ENCODE results near the gene SLC38A2. TPM values are rescaled to one million over a fixed set of nuclear protein-coding genes. Genes with fewer than 3 reads are reported as not detected.
A peak's percentile ranks its signal among the peaks of the same experiment; 100 is the strongest.

SLC38A2 gene
- 100 to 1,000 TPM; 250 to 424 (median 399) TPM for total RNA-seq

DNA sequence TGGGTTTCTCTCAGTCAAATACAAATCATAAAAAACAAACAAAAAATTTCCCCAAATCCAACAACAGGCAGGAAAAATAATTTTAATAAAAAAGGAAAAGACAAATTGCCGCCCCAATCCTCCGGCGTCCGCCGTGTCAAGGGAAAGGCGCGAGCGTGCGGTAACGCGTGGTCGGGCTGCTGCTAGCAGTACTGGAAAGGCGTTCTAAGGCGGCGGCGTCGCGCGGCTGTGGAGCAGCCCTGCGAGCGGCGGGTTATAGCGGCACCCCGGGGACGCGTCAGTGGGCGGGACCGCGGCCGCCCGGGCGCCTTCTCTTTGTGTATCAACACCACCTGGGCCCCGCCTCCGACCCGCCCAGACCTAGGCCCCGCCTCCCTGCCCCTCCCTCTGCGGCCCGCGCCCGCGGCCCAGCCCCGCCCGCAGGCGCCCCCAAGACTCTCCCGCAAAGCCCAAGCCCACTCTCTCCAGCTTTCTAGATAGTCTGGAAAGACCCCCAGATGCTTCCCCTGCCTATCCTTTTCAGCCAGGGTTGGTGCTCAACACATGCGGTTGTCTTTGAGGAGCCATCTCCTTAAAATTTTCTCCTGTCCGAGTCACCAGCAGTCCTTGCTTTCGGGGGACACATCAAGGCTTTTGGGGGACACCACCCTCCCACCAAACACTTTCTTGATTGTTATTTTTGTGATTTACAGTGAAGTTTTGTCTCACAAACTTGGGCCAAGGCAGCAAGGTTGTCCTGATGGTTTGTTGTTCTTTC is at the start of gene SLC38A2:
Gene SLC38A2 (minus strand): TSS at position 230 of the 757 bp plus-strand sequence. CDS start 1,480 bp downstream, outside the sequence.
- peak; percentile 97 to 99 for DNase-seq (ENCODE audit: low spot score in 2 of 2)
- Histone ChIP-seq H3K27ac (peak within 1 kb of the TSS; percentile 95 to 98), H3K4me3 (peak within 1 kb of the TSS; percentile 89 to 99 (median 97)), H3K36me3 (peaks cover 2% of the 10 kb centered on the region), H3K4me1 (peaks cover 11 to 19% of the 10 kb centered on the region in 2 donors), H3K27me3 (no peaks in the 10 kb centered on the region), H3K9me3 (no peaks in the 10 kb centered on the region)
- TF ChIP-seq POLR2A (IDR thresholded peaks at IDR 0.05) (peak; percentile 99), POLR2AphosphoS5 (IDR thresholded peaks at IDR 0.05) (peak; percentile 100)
- TF ChIP-seq, protein P1, sequence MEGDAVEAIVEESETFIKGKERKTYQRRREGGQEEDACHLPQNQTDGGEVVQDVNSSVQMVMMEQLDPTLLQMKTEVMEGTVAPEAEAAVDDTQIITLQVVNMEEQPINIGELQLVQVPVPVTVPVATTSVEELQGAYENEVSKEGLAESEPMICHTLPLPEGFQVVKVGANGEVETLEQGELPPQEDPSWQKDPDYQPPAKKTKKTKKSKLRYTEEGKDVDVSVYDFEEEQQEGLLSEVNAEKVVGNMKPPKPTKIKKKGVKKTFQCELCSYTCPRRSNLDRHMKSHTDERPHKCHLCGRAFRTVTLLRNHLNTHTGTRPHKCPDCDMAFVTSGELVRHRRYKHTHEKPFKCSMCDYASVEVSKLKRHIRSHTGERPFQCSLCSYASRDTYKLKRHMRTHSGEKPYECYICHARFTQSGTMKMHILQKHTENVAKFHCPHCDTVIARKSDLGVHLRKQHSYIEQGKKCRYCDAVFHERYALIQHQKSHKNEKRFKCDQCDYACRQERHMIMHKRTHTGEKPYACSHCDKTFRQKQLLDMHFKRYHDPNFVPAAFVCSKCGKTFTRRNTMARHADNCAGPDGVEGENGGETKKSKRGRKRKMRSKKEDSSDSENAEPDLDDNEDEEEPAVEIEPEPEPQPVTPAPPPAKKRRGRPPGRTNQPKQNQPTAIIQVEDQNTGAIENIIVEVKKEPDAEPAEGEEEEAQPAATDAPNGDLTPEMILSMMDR (IDR thresholded peaks at IDR 0.05): peak in 2 of 3 donors; percentile 13 to 26
- intact Hi-C loops (cut with DNase I; ENCODE audit: low total_unique reads): no loop called here

DNA sequence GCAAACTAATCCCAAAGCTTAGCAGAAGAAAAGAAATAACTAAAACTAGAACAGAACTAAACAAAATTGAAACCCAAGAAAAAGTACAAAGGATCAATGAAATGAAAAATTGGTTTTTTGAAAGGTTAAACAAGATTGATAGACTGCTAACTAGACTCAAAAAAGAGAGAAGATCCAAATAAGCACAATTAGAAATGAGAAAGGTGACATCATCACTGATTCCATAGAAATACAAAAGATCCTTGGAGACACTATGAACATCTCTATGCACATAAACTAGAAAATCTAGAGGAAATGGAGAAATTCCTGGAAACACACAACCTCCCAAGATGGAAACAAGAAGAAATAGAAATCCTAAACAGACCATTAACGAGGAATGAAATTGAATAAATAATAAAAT is 47.1 kb upstream of the SLC38A2 start:
- H3K4me1 ChIP-seq: no peaks in the 10 kb centered on the region

DNA sequence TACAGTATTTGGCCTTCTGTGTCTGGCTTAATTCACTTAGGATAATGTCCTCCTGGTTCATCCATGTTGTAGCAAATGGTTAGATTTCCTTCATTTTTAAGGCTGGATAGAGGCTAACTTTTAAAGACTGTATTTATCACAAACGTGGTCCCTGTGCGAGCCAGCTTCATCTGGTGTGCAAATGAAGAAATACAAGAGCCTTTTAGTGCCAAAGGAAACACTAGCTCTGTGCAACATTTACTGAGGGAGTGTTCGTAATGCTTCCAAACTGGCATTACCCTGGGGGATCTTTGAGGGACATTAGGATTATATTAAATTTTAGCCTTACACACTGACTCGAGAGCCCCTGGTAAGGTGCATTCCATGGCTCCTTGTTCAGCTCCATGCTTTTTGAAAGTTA is 43.0 kb upstream of the SLC38A2 start:
- Histone ChIP-seq H3K27me3 (no peaks in the 10 kb centered on the region), H3K4me3 (no peak overlapping the region), H3K36me3 (no peaks in the 10 kb centered on the region), H3K4me1 (no peaks in the 10 kb centered on the region), H3K27ac (no peak overlapping the region), H3K9me3 (no peaks in the 10 kb centered on the region)
- TF ChIP-seq POLR2AphosphoS5 (IDR thresholded peaks at IDR 0.05) (no peak), POLR2A (IDR thresholded peaks at IDR 0.05) (no peak)
- TF ChIP-seq, protein P1 (IDR thresholded peaks at IDR 0.05): no peak
- DNase-seq (ENCODE audit: low spot score in 2 of 2): no peak
- intact Hi-C loops (cut with DNase I; ENCODE audit: low total_unique reads): no loop called here

More for the DNA sequence above, 47.1 kb upstream of the SLC38A2 start:
- no peaks in the 10 kb centered on the region for H3K27me3 ChIP-seq
- no peak overlapping the region for H3K27ac ChIP-seq
- DNase-seq (ENCODE audit: low spot score in 2 of 2): no peak
- no peaks in the 10 kb centered on the region for H3K9me3 ChIP-seq
- H3K4me3 ChIP-seq: no peak overlapping the region
- H3K36me3 ChIP-seq: no peaks in the 10 kb centered on the region
- no peak for TF ChIP-seq POLR2A (IDR thresholded peaks at IDR 0.05)
- TF ChIP-seq, protein P1 (IDR thresholded peaks at IDR 0.05): no peak
- TF ChIP-seq POLR2AphosphoS5 (IDR thresholded peaks at IDR 0.05): no peak
- intact Hi-C loops (cut with DNase I; ENCODE audit: low total_unique reads): no loop called here

DNA sequence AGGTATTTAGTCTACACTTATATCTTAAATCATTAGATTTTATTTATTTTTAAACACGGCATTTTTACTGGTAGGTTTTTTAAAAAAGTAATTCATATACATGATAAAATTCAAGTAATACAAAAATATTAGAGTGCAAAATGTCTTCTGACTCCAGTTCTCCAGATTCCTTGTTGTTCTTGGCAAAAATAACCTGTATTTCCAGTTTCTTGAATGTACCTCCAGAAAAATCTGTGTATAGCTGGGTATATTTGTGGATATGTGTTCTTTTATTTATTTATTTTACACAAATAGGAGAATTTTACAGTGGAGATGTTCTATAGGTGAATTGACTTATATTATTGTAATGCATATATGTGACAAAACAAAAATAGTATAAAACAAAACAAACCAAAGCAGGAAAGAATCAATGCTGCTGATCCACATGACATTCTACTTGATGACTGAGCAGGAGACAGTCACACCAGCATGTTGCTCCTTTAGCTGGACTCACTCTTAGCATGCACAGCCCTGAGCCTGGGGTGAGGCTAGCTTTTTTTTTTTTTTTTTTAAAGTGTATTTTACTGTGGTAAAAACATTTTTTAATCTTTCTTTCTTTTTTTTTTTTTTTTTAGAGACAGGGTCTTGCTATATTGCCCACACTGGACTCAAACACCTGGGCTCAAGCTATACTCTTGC is 42.2 kb upstream of the SLC38A2 start:
- H3K27ac ChIP-seq: no peak overlapping the region
- H3K4me3 ChIP-seq: no peak overlapping the region
- H3K27me3 ChIP-seq: no peaks in the 10 kb centered on the region
- H3K4me1 ChIP-seq: no peaks in the 10 kb centered on the region
- TF ChIP-seq POLR2A (IDR thresholded peaks at IDR 0.05) (no peak), POLR2AphosphoS5 (IDR thresholded peaks at IDR 0.05) (no peak)
- TF ChIP-seq, protein P1 (IDR thresholded peaks at IDR 0.05): no peak
- DNase-seq (ENCODE audit: low spot score in 2 of 2): no peak
- H3K9me3 ChIP-seq: no peaks in the 10 kb centered on the region
- intact Hi-C loops (cut with DNase I; ENCODE audit: low total_unique reads): no loop called here
- H3K36me3 ChIP-seq: no peaks in the 10 kb centered on the region

DNA sequence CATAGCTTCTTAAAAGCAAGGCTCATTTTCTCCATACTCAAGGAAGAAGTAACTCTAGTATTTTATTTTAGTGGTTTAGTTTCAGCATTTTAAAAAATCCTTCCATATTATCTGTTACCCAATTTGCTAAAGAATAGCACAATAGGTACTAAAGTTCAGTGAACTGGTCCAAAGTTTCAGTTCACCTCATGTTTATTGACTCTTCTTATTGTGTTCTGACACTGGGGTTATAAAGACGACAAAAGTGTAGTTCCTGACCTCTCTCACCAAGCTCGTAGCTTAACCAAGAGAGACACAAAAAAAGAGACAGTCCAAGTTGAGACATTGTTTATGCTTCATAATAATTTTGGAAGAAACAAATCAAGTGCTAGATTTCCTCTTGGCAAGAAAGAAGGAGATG is 40.8 kb upstream of the SLC38A2 start:
- H3K9me3 ChIP-seq: no peaks in the 10 kb centered on the region
- H3K27ac ChIP-seq: no peak overlapping the region
- H3K27me3 ChIP-seq: no peaks in the 10 kb centered on the region
- TF ChIP-seq POLR2AphosphoS5 (IDR thresholded peaks at IDR 0.05): no peak
- no peak for TF ChIP-seq POLR2A (IDR thresholded peaks at IDR 0.05)
- TF ChIP-seq, protein P1 (IDR thresholded peaks at IDR 0.05): no peak
- no peak overlapping the region for H3K4me3 ChIP-seq
- no peaks in the 10 kb centered on the region for H3K4me1 ChIP-seq
- H3K36me3 ChIP-seq: no peaks in the 10 kb centered on the region
- no peak for DNase-seq (ENCODE audit: low spot score in 2 of 2)
- intact Hi-C loops (cut with DNase I; ENCODE audit: low total_unique reads): no loop called here
